Activated B cell treated with CpG ODN at 0.5 μM for 24 hours (primary cell): ENCODE data around the gene TAS1R2. TPM values are rescaled to one million over a fixed set of nuclear protein-coding genes. Genes with fewer than 3 reads are reported as not detected.

Experiments
- ATAC-seq: fragments of 200-7000 bp; cut with Tn5 transposase; one replicate; pipeline ENCODE4 v1.10.0; 2021; ENCODE audit warnings: low read depth, mild to moderate bottlenecking, moderate library complexity
- CTCF ChIA-PET: fragments of 350-600 bp; sonication (Branson Sonifier 250); formaldehyde crosslinking; loops from one replicate; lab custom pipeline; 2021; ENCODE audit warnings: antibody characterized with exemption; lab: Charles Lee
- POLR2A ChIA-PET: fragments of 350-600 bp; sonication (Branson Sonifier 250); formaldehyde crosslinking; loops from one replicate; lab custom pipeline; 2021; ENCODE audit warnings: antibody characterized with exemption; lab: Charles Lee
- DNase-seq: peaks from one replicate; pipeline ENCODE4 v3.0.0; 2022
- H3K27ac Mint-ChIP-seq: one replicate; pipeline ENCODE4 v1.8.0; 2020; ENCODE audit warnings: mixed read lengths
- H3K27me3 Mint-ChIP-seq: one replicate; pipeline ENCODE4 v1.8.0; 2021; ENCODE audit warnings: mixed read lengths
- H3K36me3 Mint-ChIP-seq: one replicate; pipeline ENCODE4 v1.8.0; 2021; ENCODE audit warnings: low read depth, mixed read lengths
- H3K4me1 Mint-ChIP-seq: one replicate; pipeline ENCODE4 v1.8.0; 2021; ENCODE audit warnings: mixed read lengths
- H3K4me3 Mint-ChIP-seq: one replicate; pipeline ENCODE4 v1.8.0; 2020; ENCODE audit warnings: mild to moderate bottlenecking, mixed read lengths
- H3K9me3 Mint-ChIP-seq: one replicate; pipeline ENCODE4 v1.8.0; 2020; ENCODE audit warnings: mixed read lengths
- intact Hi-C: fragments of 100-400 bp; cut with micrococcal nuclease; formaldehyde crosslinking; loops from one replicate; pipeline ENCODE4 v1.15.1; 2024
- total RNA-seq: library from RNA; stranded (reverse); gene quantifications from 2 replicates; pipeline ENCODE4 v1.2.3, GENCODE V29; 2022
- TF ChIP-seq, protein P1 (sequence below): fragments of 200-600 bp; IDR thresholded peaks from one replicate; pipeline ENCODE4 v1.8.0; 2022; ENCODE audit warnings: antibody characterized with exemption, mild to moderate bottlenecking

TAS1R2 gene
- total RNA-seq, 1 donor from 2014 or later = not detected

DNA sequence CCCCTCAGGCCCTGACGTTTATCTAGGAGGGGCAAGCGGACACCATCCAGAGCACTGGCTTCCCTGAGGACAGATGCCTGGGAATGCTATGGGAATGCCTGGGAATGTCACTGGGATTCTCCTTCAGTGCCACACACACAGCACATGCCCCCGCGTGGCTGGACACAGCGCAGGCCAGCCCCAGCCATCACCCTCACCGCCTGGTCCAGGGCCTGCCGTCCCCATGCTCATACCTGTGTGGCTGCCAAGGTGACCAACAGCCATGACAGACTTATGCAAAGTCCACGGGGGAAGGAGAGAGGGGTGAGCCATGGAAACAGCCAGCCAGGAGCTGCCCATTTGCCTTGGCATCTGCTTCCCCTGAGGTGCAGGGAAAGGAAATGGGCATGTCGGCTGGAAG lies 5.7 kb upstream of the TAS1R2 start:
- peaks cover 5% of the 10 kb centered on the region for H3K27me3 Mint-ChIP-seq
- DNase-seq (no peak), ATAC-seq (no peak)
- ChIA-PET CTCF (no interaction called here), POLR2A (no interaction called here)
- no peaks in the 10 kb centered on the region for H3K4me1 Mint-ChIP-seq
- H3K27ac Mint-ChIP-seq = no peak overlapping the region
- no peak overlapping the region for H3K4me3 Mint-ChIP-seq
- H3K36me3 Mint-ChIP-seq = no peaks in the 10 kb centered on the region
- TF ChIP-seq, protein P1, sequence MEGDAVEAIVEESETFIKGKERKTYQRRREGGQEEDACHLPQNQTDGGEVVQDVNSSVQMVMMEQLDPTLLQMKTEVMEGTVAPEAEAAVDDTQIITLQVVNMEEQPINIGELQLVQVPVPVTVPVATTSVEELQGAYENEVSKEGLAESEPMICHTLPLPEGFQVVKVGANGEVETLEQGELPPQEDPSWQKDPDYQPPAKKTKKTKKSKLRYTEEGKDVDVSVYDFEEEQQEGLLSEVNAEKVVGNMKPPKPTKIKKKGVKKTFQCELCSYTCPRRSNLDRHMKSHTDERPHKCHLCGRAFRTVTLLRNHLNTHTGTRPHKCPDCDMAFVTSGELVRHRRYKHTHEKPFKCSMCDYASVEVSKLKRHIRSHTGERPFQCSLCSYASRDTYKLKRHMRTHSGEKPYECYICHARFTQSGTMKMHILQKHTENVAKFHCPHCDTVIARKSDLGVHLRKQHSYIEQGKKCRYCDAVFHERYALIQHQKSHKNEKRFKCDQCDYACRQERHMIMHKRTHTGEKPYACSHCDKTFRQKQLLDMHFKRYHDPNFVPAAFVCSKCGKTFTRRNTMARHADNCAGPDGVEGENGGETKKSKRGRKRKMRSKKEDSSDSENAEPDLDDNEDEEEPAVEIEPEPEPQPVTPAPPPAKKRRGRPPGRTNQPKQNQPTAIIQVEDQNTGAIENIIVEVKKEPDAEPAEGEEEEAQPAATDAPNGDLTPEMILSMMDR = no peak
- no peaks in the 10 kb centered on the region for H3K9me3 Mint-ChIP-seq
- intact Hi-C loops = no loop called here

DNA sequence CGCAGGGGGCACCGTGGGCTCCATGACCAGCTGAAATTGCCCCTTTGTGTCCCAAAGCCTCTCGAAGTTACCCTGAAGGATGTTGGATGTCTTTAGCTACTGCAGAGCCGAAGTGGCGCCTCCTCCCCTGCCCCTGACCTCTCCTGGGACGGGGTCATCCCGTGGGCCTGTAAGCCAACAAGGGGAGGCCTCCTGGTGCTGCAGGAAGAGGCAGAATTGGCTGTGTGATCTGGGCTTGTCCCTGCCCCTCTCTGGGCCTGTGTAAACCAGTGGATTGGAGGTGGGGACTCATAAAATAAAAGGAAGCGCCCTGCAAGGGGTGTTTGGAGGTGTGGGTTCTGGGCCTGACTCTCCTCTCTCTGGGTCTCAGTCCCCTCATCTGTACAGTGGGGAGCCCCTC lies 2.1 kb upstream of the TAS1R2 start:
- ATAC-seq = no peak
- H3K9me3 Mint-ChIP-seq = no peaks in the 10 kb centered on the region
- H3K4me3 Mint-ChIP-seq = no peak overlapping the region
- no peaks in the 10 kb centered on the region for H3K4me1 Mint-ChIP-seq
- POLR2A ChIA-PET = no interaction called here
- CTCF ChIA-PET = no interaction called here
- H3K36me3 Mint-ChIP-seq = no peaks in the 10 kb centered on the region
- no peak for DNase-seq
- intact Hi-C loops = no loop called here
- H3K27ac Mint-ChIP-seq = no peak overlapping the region
- TF ChIP-seq, protein P1 = no peak
- peaks cover 3% of the 10 kb centered on the region for H3K27me3 Mint-ChIP-seq

DNA sequence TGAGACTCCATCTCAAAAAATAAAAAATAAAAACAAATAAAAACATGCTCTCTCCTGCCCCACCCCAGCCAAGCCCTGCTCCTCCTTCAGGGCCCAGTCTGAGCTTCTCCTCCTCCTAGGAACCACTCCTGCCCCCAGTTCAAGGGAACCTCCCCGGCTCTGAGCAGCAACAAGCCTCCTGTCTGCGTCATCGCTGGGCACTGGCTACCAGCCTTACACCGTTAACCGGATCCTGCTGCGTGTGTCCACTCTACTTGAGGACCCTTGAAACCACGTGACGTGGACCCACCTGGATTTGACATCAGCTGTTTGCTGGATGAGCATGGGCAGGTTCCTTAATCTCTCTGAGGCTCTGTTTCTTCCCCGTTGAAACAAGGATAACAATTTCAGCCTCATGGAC lies 1.6 kb upstream of the TAS1R2 start:
- intact Hi-C loops = no loop called here
- ATAC-seq (no peak), DNase-seq (no peak)
- ChIA-PET CTCF (no interaction called here), POLR2A (no interaction called here)
- Mint-ChIP-seq H3K4me1 (no peaks in the 10 kb centered on the region), H3K9me3 (no peaks in the 10 kb centered on the region), H3K36me3 (no peaks in the 10 kb centered on the region), H3K4me3 (no peak overlapping the region), H3K27ac (no peak overlapping the region), H3K27me3 (peaks cover 3% of the 10 kb centered on the region)
- TF ChIP-seq, protein P1 = no peak

DNA sequence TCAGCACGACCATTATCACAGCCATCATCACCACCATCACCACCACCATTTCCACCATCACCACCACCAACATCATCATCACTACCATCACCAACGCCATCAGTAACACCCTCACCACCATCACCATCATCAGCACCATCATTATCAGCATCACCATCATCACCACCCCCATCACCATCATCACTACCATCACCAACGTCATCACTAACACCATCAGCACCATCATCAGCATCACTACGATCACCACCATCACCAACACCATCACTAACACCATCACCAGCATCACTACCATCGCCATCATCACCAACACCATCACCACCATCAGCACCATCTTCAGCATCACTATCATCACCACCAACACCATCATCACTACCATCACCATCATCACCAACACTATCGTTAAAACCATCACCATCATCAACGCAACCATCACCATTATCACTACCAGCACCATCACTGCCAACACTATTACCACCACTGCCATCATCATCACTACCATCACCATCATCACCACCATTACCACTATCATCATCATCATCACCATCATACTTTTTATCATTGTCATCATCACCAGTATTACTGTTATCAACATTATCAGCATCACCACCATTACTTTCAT lies 1.3 kb downstream of the TAS1R2 start:
- TF ChIP-seq, protein P1 = no peak
- H3K27ac Mint-ChIP-seq = no peak overlapping the region
- DNase-seq (no peak), ATAC-seq (no peak)
- ChIA-PET POLR2A (no interaction called here), CTCF (no interaction called here)
- peaks cover 2% of the 10 kb centered on the region for H3K27me3 Mint-ChIP-seq
- no peaks in the 10 kb centered on the region for H3K9me3 Mint-ChIP-seq
- intact Hi-C loops = no loop called here
- H3K36me3 Mint-ChIP-seq = no peaks in the 10 kb centered on the region
- H3K4me1 Mint-ChIP-seq = no peaks in the 10 kb centered on the region
- no peak overlapping the region for H3K4me3 Mint-ChIP-seq

DNA sequence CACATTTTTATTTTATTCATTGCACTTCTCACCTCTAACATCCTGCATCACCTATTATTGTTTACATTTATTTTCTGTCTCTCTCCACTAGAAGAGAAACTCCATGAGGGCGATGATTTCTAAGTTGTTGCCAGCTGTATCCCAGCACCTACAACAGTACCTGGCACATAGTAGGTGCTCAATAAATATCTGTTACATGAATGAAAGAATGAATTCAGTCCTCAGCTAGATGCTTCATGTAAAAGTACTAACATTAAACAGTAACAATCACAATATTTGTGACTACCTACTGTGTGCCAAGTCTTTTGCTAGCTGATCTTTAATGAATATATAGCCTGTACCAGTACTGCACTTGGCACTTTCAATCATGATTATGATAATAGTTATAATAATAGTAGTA lies 3.0 kb downstream of the TAS1R2 start:
- H3K27me3 Mint-ChIP-seq = no peaks in the 10 kb centered on the region
- H3K27ac Mint-ChIP-seq = no peak overlapping the region
- no peaks in the 10 kb centered on the region for H3K4me1 Mint-ChIP-seq
- ChIA-PET CTCF (no interaction called here), POLR2A (no interaction called here)
- no peaks in the 10 kb centered on the region for H3K9me3 Mint-ChIP-seq
- H3K4me3 Mint-ChIP-seq = no peak overlapping the region
- TF ChIP-seq, protein P1 = no peak
- no peak for DNase-seq
- H3K36me3 Mint-ChIP-seq = no peaks in the 10 kb centered on the region
- ATAC-seq = no peak
- intact Hi-C loops = no loop called here
